Breast epithelium (tissue), 4 donors: ENCODE measurements around the gene WNT3. TPM values are rescaled to one million over a fixed set of nuclear protein-coding genes. Genes with fewer than 3 reads are reported as not detected.

Experiments
- DNase-seq, 2 donors: peaks; one replicate each; pipeline ENCODE4 v3.0.0-alpha.2; 2019; ENCODE audit warnings: low spot score in 2 of 2
- H3K27ac ChIP-seq, 2 donors: fragments of 200-600 bp; sonication (generic) in 1 of 2; one replicate each; pipeline ENCODE4 v1.5.1; 2016 to 2019; ENCODE audit warnings: mild to moderate bottlenecking in 1 of 2
- H3K27me3 ChIP-seq, 2 donors: fragments of 200-600 bp; sonication (generic) in 1 of 2; one replicate each; pipeline versions ENCODE4 v1.5.1 to v1.6.0; 2017 to 2019; ENCODE audit warnings: control low read depth in 1 of 2, mild to moderate bottlenecking in 1 of 2
- H3K36me3 ChIP-seq: fragments of 200-600 bp; one replicate; pipeline ENCODE4 v1.5.1; 2019
- H3K4me1 ChIP-seq, 2 donors: fragments of 200-600 bp; sonication (generic); one replicate each; pipeline ENCODE4 v1.5.1; 2016 to 2019; ENCODE audit warnings: control low read depth in 1 of 2
- H3K4me3 ChIP-seq, 3 donors: fragments of 200-600 bp; sonication (generic); 1 replicate in 2 of 3; 2 replicates in 1 of 3; pipeline ENCODE4 v1.5.1; 2016 to 2019; ENCODE audit warnings: mild to moderate bottlenecking in 3 of 3, moderate library complexity in 2 of 3
- H3K9me3 ChIP-seq, 2 donors: fragments of 200-600 bp; sonication (generic) in 1 of 2; one replicate each; pipeline ENCODE4 v1.5.1; 2016 to 2019; ENCODE audit warnings: control low read depth in 1 of 2
- CTCF ChIP-seq, 3 donors: fragments of 450-650 bp; IDR thresholded peaks; one replicate each; pipeline ENCODE4 v1.5.1; 2016 to 2017; ENCODE audit warnings: antibody characterized with exemption in 3 of 3, mild to moderate bottlenecking in 3 of 3, moderate library complexity in 3 of 3
- POLR2A ChIP-seq: fragments of 450-650 bp; IDR thresholded peaks from one replicate; pipeline ENCODE4 v1.6.1; 2016; ENCODE audit warnings: antibody characterized with exemption, mild to moderate bottlenecking, moderate library complexity
- POLR2AphosphoS5 ChIP-seq, 3 donors: sonication (generic); formaldehyde crosslinking; IDR thresholded peaks; one replicate each; pipeline ENCODE4 v1.6.1; 2017; ENCODE audit warnings: antibody characterized with exemption in 3 of 3
- intact Hi-C: fragments of 100-400 bp; cut with DNase I; formaldehyde crosslinking; loops from one replicate; pipeline ENCODE4 v1.15.1; 2023; ENCODE audit warnings: low total_unique reads
- total RNA-seq, 3 donors: library from RNA; depleted of rRNA; stranded (reverse); fragments of >200 nt; gene quantifications; one replicate each; pipeline ENCODE4 v1.1.0, GENCODE V29; 2016

Gene WNT3
- total RNA-seq, 3 donors from 2014 or later = 0.48 to 2.9 (median 1.6) TPM

GRCh38 chr17:46720408-46720807 is 98.1 kb downstream of the WNT3 start:
- no peak for DNase-seq
- Histone ChIP-seq H3K27me3 (no peaks in the 10 kb centered on the region), H3K9me3 (no peaks in the 10 kb centered on the region), H3K4me3 (no peak overlapping the region), H3K4me1 (no peaks in the 10 kb centered on the region), H3K27ac (no peak overlapping the region), H3K36me3 (no peaks in the 10 kb centered on the region)
- intact Hi-C loops = no loop called here
- no peak for TF ChIP-seq CTCF (IDR thresholded peaks at IDR 0.05)
- no peak for TF ChIP-seq POLR2AphosphoS5 (IDR thresholded peaks at IDR 0.05)
- TF ChIP-seq POLR2A = no peak

- no peak for DNase-seq
- Histone ChIP-seq H3K27ac (no peak overlapping the region), H3K9me3 (no peaks in the 10 kb centered on the region), H3K36me3 (no peaks in the 10 kb centered on the region), H3K4me3 (no peak overlapping the region), H3K27me3 (no peaks in the 10 kb centered on the region), H3K4me1 (no peaks in the 10 kb centered on the region)
- no peak for TF ChIP-seq POLR2A
- no peak for TF ChIP-seq POLR2AphosphoS5 (IDR thresholded peaks at IDR 0.05)
- TF ChIP-seq CTCF (IDR thresholded peaks at IDR 0.05) = no peak
- intact Hi-C loops = no loop called here
Measured at GRCh38 chr17:46719891-46720290, 98.6 kb downstream of the WNT3 start.

- H3K27me3 ChIP-seq = no peaks in the 10 kb centered on the region
- no peaks in the 10 kb centered on the region for H3K4me1 ChIP-seq
- DNase-seq = no peak
- H3K9me3 ChIP-seq = no peaks in the 10 kb centered on the region
- no peak overlapping the region for H3K27ac ChIP-seq
- no peaks in the 10 kb centered on the region for H3K36me3 ChIP-seq
- intact Hi-C loops = no loop called here
- H3K4me3 ChIP-seq = no peak overlapping the region
- no peak for TF ChIP-seq POLR2AphosphoS5 (IDR thresholded peaks at IDR 0.05)
- no peak for TF ChIP-seq CTCF (IDR thresholded peaks at IDR 0.05)
Measured at GRCh38 chr17:46717999-46718398, 100.5 kb downstream of the WNT3 start.

Other genes starting within 250 kb of the WNT3 start
- 10 to 100 TPM in 2 of 3 donors, 1 to 10 TPM in 1; 9.3 to 20.6 (median 12.7) TPM for gene ARL17A, start 239.0 kb downstream of the WNT3 start, total RNA-seq
- 10 to 100 TPM; 22.1 to 38.1 (median 38.0) TPM for gene NSF, start 228.0 kb downstream of the WNT3 start, total RNA-seq
- gene WNT9B, start 32.9 kb upstream of the WNT3 start, total RNA-seq = 1 to 10 TPM in 2 of 3 donors, not detected in 1; 2.0 to 2.4 TPM
- gene GOSR2, start 104.5 kb upstream of the WNT3 start, total RNA-seq = 10 to 100 TPM; 41.0 to 57.7 (median 50.9) TPM
- under 1 TPM in 1 of 3 donors, not detected in 2; 0.66 TPM for gene RPRML, start 160.6 kb upstream of the WNT3 start, total RNA-seq